H1 (cell line): ENCODE data around the gene ZFAND2B. TPM values are rescaled to one million over a fixed set of nuclear protein-coding genes. Genes with fewer than 3 reads are reported as not detected.

Experiments used
- KDM4A ChIP-seq: IDR thresholded peaks from one replicate; pipeline ENCODE4 v1.7.1; 2012; ENCODE audit warnings: low read depth, mild to moderate bottlenecking, moderate library complexity, low read length, inconsistent platforms; ENCODE audit not compliant: severe bottlenecking
- KDM5A ChIP-seq: fragments of 200-600 bp; IDR thresholded peaks from 2 replicates; pipeline ENCODE4 v1.7.1; 2012; ENCODE audit warnings: mild to moderate bottlenecking, low read length, inconsistent platforms, mixed read lengths
- SIX5 ChIP-seq: IDR thresholded peaks from 2 replicates; pipeline ENCODE4 v1.6.1; 2011; ENCODE audit warnings: mild to moderate bottlenecking, low read depth, low read length
- SP2 ChIP-seq: IDR thresholded peaks from 2 replicates; pipeline ENCODE4 v1.6.1; 2012; ENCODE audit warnings: mild to moderate bottlenecking, low read length, inconsistent platforms
- SRF ChIP-seq: IDR thresholded peaks from 2 replicates; pipeline ENCODE4 v1.6.1; 2011; ENCODE audit warnings: mild to moderate bottlenecking, low read depth, low read length, moderate library complexity
- SUZ12 ChIP-seq: fragments of 200-600 bp; sonication (generic); IDR thresholded peaks from 2 replicates; pipeline ENCODE4 v1.6.1; 2012; ENCODE audit warnings: mild to moderate bottlenecking, inconsistent platforms, low read length, moderate library complexity, mixed read lengths
- polyA plus RNA-seq, 7 experiments: library from polyadenylated mRNA; depleted of rRNA in 3 of 7; stranded (reverse) in 5 of 7; unstranded in 2 of 7; fragments of >200 nt in 5 of 7; fragments of 200-250 nt in 2 of 7; gene quantifications; 1 replicate in 5 of 7; 2 replicates in 1 of 7; 4 replicates in 1 of 7; pipeline versions ENCODE4 v1.2.1 to v1.2.3, GENCODE V29; 2011 to 2013; ENCODE audit warnings: missing spikeins in 2 of 7, mixed read lengths in 2 of 7
- total RNA-seq: library from RNA; stranded (reverse); fragmentation: NEBNext Ultra II Directional; extraction: Animal tissue kit (Norgen Biotek cat#: 25700); gene quantifications from 2 replicates; pipeline ENCODE4 v1.2.1, GENCODE V29; 2021

Gene ZFAND2B
- total and polyA plus RNA-seq, 2 of the 8 experiments (the other 6 are each of a cell fraction or from before 2014, with no cell fraction given) = 16.0 to 17.9 TPM

GRCh38 chr2:219158586-219158985 lies 48.0 kb upstream of the ZFAND2B start (continued):
- no peak for TF ChIP-seq SUZ12
- no peak for TF ChIP-seq SIX5
- TF ChIP-seq KDM5A = no peak
- TF ChIP-seq KDM4A = no peak
- no peak for TF ChIP-seq SRF
- no peak for TF ChIP-seq SP2
